ENCODE results near the gene ADRM1.

- TF ChIP-seq ELK1 (IDR thresholded peaks at IDR 0.05; ENCODE audit: borderline replicate concordance, low read depth, low read length) (no peak), POLR2A (IDR thresholded peaks at IDR 0.05; ENCODE audit: low read depth, low read length) (no peak), CTCF (conservative IDR thresholded peaks at IDR 0.05; ENCODE audit: low read depth, low read length) (no peak), SMC3 (IDR thresholded peaks at IDR 0.05; ENCODE audit: low read depth, low read length) (no peak), RCOR1 (IDR thresholded peaks at IDR 0.05; ENCODE audit: insufficient replicate concordance, low read length) (no peak)
These were observed 12.0 kb downstream of the ADRM1 start for GRCh38 chr20:62314711-62315302.
